GM12878 (cell line): ENCODE results near the gene ITFG1. TPM values are rescaled to one million over a fixed set of nuclear protein-coding genes. Genes with fewer than 3 reads are reported as not detected.

ENCODE experiments used
- CBX3 ChIP-seq: fragments of 200-600 bp; sonication (generic); IDR thresholded peaks from 2 replicates; pipeline ENCODE4 v1.6.1; 2016; ENCODE audit warnings: low read depth, borderline replicate concordance
- CEBPB ChIP-seq, 2 experiments: fragments of 150-350 bp in 1 of 2; IDR thresholded peaks; 2 replicates each; pipeline ENCODE4 v1.6.1; 2012 to 2014; ENCODE audit warnings: low read depth in 2 of 2, low read length in 2 of 2, borderline replicate concordance in 1 of 2, inconsistent platforms in 1 of 2
- CHD4 ChIP-seq: fragments of 200-600 bp; sonication (generic); IDR thresholded peaks from 2 replicates; pipeline ENCODE4 v1.6.1; 2016; ENCODE audit warnings: mild to moderate bottlenecking
- EED ChIP-seq: sonication (generic); IDR thresholded peaks from 2 replicates; pipeline ENCODE4 v1.6.1; 2016; ENCODE audit warnings: antibody characterized with exemption, low read depth
- ETV6 ChIP-seq, 2 experiments: fragments of 450-650 bp in 1 of 2; IDR thresholded peaks in 1 of 2; conservative IDR thresholded peaks in 1 of 2; 2 replicates each; pipeline ENCODE4 v1.6.1; 2014; ENCODE audit warnings: antibody characterized with exemption in 1 of 2, borderline replicate concordance in 1 of 2, low read depth in 1 of 2, mild to moderate bottlenecking in 1 of 2, moderate library complexity in 1 of 2
- FOXK2 ChIP-seq: fragments of 450-650 bp; IDR thresholded peaks from 2 replicates; pipeline ENCODE4 v1.6.1; 2017; ENCODE audit warnings: mild to moderate bottlenecking, moderate library complexity
- HDAC2 ChIP-seq: fragments of 200-600 bp; sonication (generic); IDR thresholded peaks from 2 replicates; pipeline ENCODE4 v1.6.1; 2017
- POLR2A ChIP-seq: IDR thresholded peaks from 2 replicates; pipeline ENCODE4 v1.6.1; 2011; ENCODE audit warnings: low read depth, mild to moderate bottlenecking, low read length
- POLR2AphosphoS2 ChIP-seq: IDR thresholded peaks from 2 replicates; pipeline ENCODE4 v1.6.1; 2011; ENCODE audit warnings: low read depth, mild to moderate bottlenecking, low read length, improper control_type of control experiment, moderate library complexity
- RAD21 ChIP-seq: IDR thresholded peaks from 2 replicates; pipeline ENCODE4 v1.6.1; 2011; ENCODE audit warnings: mild to moderate bottlenecking, low read depth, low read length, moderate library complexity; ENCODE audit not compliant: insufficient read depth
- RB1 ChIP-seq: fragments of 450-650 bp; formaldehyde crosslinking; IDR thresholded peaks from 2 replicates; pipeline ENCODE4 v1.6.1; 2017; ENCODE audit warnings: mild to moderate bottlenecking, borderline replicate concordance
- RELA ChIP-seq: fragments of 450-650 bp; IDR thresholded peaks from 2 replicates; pipeline ENCODE4 v1.8.0; 2014; ENCODE audit warnings: borderline replicate concordance; ENCODE audit not compliant: partially characterized antibody
- SMAD5 ChIP-seq: IDR thresholded peaks from 2 replicates; pipeline ENCODE4 v1.6.1; 2016; ENCODE audit warnings: antibody characterized with exemption, low read depth
- SP1 ChIP-seq: IDR thresholded peaks from one replicate; pipeline ENCODE4 v1.6.1; 2011; ENCODE audit warnings: low read depth, low read length
- SRF ChIP-seq, 2 experiments: IDR thresholded peaks; 2 replicates each; pipeline ENCODE4 v1.6.1; 2011; ENCODE audit warnings: low read depth in 2 of 2, low read length in 2 of 2, mild to moderate bottlenecking in 1 of 2, moderate library complexity in 1 of 2
- STAT1 ChIP-seq: fragments of 450-650 bp; conservative IDR thresholded peaks from 2 replicates; pipeline ENCODE4 v1.6.1; 2014; ENCODE audit warnings: antibody characterized with exemption, mild to moderate bottlenecking
- STAT3 ChIP-seq: IDR thresholded peaks from 2 replicates; pipeline ENCODE4 v1.6.1; 2011; ENCODE audit warnings: low read depth, low read length, improper control_type of control experiment
- SUPT20H ChIP-seq: IDR thresholded peaks from 2 replicates; pipeline ENCODE4 v1.6.1; 2011; ENCODE audit warnings: low read depth, mild to moderate bottlenecking, low read length, moderate library complexity, borderline replicate concordance; ENCODE audit not compliant: control insufficient read depth
- SUZ12 ChIP-seq: fragments of 200-600 bp; sonication (generic); IDR thresholded peaks from one replicate; pipeline ENCODE4 v1.6.1; 2018; ENCODE audit warnings: antibody characterized with exemption, mild to moderate bottlenecking; ENCODE audit not compliant: unreplicated experiment
- TCF12 ChIP-seq: IDR thresholded peaks from 2 replicates; pipeline ENCODE4 v1.6.1; 2011; ENCODE audit warnings: low read depth, mild to moderate bottlenecking, low read length
- TCF3 ChIP-seq: IDR thresholded peaks from 2 replicates; pipeline ENCODE4 v1.6.1; 2012; ENCODE audit warnings: low read depth, mild to moderate bottlenecking, low read length, borderline replicate concordance; ENCODE audit not compliant: insufficient read depth
- USF2 ChIP-seq: IDR thresholded peaks from 2 replicates; pipeline ENCODE4 v1.6.1; 2011; ENCODE audit warnings: low read depth, low read length, improper control_type of control experiment, borderline replicate concordance
- WRNIP1 ChIP-seq: IDR thresholded peaks from 2 replicates; pipeline ENCODE4 v1.6.1; 2011; ENCODE audit warnings: low read depth, low read length, improper control_type of control experiment, borderline replicate concordance
- ZBED1 ChIP-seq: IDR thresholded peaks from 2 replicates; pipeline ENCODE4 v1.6.1; 2016; ENCODE audit warnings: borderline replicate concordance
- ZNF592 ChIP-seq: fragments of 450-650 bp; IDR thresholded peaks from 2 replicates; pipeline ENCODE4 v1.6.1; 2017; ENCODE audit warnings: mild to moderate bottlenecking, moderate library complexity
- ZSCAN29 ChIP-seq: fragments of 450-650 bp; IDR thresholded peaks from 2 replicates; pipeline ENCODE4 v1.6.1; 2017; ENCODE audit warnings: mild to moderate bottlenecking, moderate library complexity
- polyA plus RNA-seq, 11 experiments: library from polyadenylated mRNA; depleted of rRNA in 4 of 11; unstranded in 6 of 11; stranded (reverse) in 5 of 11; fragments of >200 nt; fragmentation: Nextera tagmentation in 4 of 11; fragmentation: Illumina TruSeq in 1 of 11; extraction: Ambion mirVana in 4 of 11; extraction: Trizol in 1 of 11; gene quantifications; 1 replicate in 1 of 11; 2 replicates in 10 of 11; pipeline versions ENCODE4 v1.2.1 to v1.2.3, GENCODE V29; 2011 to 2016; ENCODE audit warnings: inconsistent platforms in 2 of 11, missing spikeins in 2 of 11, low read depth in 1 of 11
- total RNA-seq, 4 experiments: library from RNA; depleted of rRNA in 3 of 4; stranded (reverse); fragments of >200 nt in 3 of 4; fragmentation: Illumina TruSeq in 1 of 4; extraction: Trizol in 1 of 4; gene quantifications; 2 replicates each; pipeline versions ENCODE4 v1.2.1 to v1.2.3, GENCODE V29; 2013 to 2021
- TF ChIP-seq, protein P1 (sequence below): fragments of 450-650 bp; IDR thresholded peaks from 2 replicates; pipeline ENCODE4 v1.6.1; 2014; ENCODE audit warnings: mild to moderate bottlenecking
- TF ChIP-seq, protein P2 (sequence below): IDR thresholded peaks from 2 replicates; pipeline ENCODE4 v1.6.1; 2011; ENCODE audit warnings: low read depth, mild to moderate bottlenecking, low read length, moderate library complexity, borderline replicate concordance; ENCODE audit errors: extremely low read depth

ITFG1 gene
- total and polyA plus RNA-seq, 10 of the 15 experiments (the other 5 are each of a cell fraction or from before 2014, with no cell fraction given) = 9.3 to 56.3 (median 28.6) TPM

DNA sequence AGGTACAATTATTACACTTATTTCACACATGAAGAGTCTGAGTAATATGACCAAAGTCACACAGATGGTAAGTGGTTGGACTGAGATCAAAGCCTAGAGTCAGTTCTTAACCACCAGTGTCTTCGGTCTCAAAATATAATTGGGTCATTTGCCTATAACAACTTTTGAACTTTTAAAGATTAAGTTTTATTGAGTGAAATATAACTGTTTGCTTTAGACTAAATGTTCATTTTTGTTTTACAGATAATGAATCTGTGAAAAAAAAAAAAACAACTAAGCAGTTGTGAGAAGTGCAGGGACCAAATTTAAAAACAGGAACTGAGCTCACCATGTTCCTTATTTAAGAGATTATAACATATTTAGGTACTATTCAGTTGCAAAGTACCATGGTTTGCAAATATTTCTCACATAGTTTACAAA, 150.1 kb downstream of the ITFG1 start (continued):
- TF ChIP-seq ETV6 (conservative IDR thresholded peaks at IDR 0.05 in 1 of 2, IDR thresholded peaks at IDR 0.05 in 1 of 2; ENCODE audit: borderline replicate concordance in 1 of 2, low read depth in 1 of 2) (no peak), POLR2A (no peak), POLR2AphosphoS2 (no peak), WRNIP1 (no peak), SRF (IDR thresholded peaks at IDR 0.05; ENCODE audit: low read depth in 2 of 2, low read length in 2 of 2) (no peak), TCF12 (no peak), SUPT20H (no peak), ZBED1 (no peak), CBX3 (no peak), STAT1 (no peak), CHD4 (no peak), RB1 (no peak), SUZ12 (no peak), HDAC2 (no peak), EED (no peak), TCF3 (no peak), RAD21 (no peak), ZNF592 (no peak), SMAD5 (no peak), FOXK2 (no peak), ZSCAN29 (no peak), STAT3 (no peak), USF2 (no peak), SP1 (no peak), CEBPB (IDR thresholded peaks at IDR 0.05; ENCODE audit: borderline replicate concordance in 1 of 2, low read depth in 2 of 2, low read length in 2 of 2) (no peak), RELA (no peak)
- TF ChIP-seq, protein P1, sequence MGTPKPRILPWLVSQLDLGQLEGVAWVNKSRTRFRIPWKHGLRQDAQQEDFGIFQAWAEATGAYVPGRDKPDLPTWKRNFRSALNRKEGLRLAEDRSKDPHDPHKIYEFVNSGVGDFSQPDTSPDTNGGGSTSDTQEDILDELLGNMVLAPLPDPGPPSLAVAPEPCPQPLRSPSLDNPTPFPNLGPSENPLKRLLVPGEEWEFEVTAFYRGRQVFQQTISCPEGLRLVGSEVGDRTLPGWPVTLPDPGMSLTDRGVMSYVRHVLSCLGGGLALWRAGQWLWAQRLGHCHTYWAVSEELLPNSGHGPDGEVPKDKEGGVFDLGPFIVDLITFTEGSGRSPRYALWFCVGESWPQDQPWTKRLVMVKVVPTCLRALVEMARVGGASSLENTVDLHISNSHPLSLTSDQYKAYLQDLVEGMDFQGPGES = no peak
- TF ChIP-seq, protein P2, sequence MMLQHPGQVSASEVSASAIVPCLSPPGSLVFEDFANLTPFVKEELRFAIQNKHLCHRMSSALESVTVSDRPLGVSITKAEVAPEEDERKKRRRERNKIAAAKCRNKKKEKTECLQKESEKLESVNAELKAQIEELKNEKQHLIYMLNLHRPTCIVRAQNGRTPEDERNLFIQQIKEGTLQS = no peak
